HG02798 (cell line): ENCODE results near the gene CTDSP2.
"Not testable (repeated sequence)": the region's sequence is repeated elsewhere in the genome, so short reads cannot be mapped to it uniquely, and the experiment has no call there.

ENCODE experiments used
- ATAC-seq: cut with Tn5 transposase; IDR thresholded peaks from one replicate; pipeline ENCODE4 v1.9.1; 2021; ENCODE audit warnings: mild to moderate bottlenecking; ENCODE audit not compliant: unreplicated experiment, poor library complexity

Gene CTDSP2

DNA sequence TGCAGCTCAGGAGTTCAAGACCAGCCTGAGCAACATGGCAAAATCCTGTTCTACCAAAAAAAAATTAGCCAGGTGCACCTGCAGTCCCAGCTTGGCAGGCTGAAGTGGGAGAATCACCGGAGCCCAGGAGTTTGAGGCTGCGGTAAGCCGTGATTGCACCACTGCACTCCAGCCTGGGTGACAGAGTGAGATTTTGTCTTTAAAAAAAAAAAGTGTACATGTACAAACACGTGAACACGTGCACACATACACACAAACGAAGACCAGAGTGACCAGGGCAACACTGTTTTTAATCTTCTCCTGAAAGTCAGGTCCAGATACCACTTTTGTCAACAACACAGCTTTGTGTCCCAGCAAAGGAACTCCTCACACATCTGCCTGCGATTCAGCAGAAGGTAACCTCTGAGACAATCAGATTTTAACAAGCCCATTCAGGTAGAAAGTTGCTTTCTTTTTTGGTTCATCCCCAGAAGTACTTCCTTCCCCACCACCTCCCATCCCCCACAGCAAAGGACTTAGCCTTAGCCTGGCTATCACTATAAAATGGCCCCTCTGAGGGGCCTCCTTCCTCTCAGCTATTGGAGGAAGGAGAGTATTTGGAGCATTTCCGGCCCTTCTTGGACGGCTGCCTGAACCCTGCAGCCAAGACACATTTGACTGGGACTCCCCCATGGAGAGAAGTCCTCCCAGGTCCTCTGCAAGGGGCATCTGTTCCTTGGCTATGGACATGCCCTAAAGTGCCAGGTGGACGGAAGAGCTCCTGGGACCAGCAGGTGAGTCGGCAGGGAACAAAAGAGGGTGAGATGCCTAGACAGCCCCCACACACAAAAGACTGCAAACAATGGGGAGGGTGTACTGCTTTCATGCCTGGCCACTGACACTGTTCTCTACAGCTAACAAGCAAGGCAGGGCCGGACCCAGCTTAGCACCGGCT lies 9.8 kb downstream of the CTDSP2 start:
- peak; percentile 55 for ATAC-seq

DNA sequence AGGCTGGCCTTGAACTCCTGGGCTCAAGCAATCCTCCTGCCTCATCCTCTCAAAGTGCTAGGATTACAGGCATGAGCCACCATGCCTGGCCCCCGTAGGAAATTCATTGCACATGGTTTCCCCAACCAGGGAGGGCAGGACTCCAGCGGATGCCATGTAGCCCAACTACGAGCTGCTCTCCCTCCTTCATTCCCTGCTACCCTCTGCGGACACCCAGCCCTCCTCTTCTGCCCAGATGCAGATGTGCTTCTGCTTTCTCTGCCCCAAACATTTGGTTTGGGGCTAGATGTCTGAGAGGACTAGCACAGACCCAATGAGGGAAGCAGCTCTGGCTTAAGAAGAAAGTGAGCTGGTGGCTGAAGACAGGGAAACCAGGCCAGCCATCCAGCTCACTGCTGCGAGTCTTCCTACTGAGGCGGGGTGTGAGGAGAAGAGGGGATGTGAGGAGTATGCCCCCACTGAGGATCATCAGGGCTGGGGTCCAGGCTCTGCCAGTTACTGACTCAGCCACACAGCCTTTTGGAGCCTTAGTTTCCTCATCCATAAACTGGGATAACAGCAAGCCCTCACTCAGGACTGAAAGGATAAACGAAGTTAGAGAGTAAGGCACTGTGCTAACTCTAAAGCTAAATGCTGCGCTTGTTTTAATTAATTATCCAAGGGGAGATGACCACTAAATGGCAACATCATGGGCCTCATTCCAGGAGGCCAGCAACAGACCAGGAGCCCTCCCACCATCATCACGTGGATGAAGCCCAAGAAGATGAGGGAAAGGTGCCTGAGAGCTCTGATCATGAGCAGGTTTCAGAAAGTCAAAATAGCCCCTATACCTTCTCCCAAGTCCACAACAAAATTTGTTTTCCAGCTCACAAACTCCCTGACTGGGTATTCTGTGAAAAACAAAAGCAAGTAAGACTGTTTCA lies 10.9 kb downstream of the CTDSP2 start:
- no peak for ATAC-seq

DNA sequence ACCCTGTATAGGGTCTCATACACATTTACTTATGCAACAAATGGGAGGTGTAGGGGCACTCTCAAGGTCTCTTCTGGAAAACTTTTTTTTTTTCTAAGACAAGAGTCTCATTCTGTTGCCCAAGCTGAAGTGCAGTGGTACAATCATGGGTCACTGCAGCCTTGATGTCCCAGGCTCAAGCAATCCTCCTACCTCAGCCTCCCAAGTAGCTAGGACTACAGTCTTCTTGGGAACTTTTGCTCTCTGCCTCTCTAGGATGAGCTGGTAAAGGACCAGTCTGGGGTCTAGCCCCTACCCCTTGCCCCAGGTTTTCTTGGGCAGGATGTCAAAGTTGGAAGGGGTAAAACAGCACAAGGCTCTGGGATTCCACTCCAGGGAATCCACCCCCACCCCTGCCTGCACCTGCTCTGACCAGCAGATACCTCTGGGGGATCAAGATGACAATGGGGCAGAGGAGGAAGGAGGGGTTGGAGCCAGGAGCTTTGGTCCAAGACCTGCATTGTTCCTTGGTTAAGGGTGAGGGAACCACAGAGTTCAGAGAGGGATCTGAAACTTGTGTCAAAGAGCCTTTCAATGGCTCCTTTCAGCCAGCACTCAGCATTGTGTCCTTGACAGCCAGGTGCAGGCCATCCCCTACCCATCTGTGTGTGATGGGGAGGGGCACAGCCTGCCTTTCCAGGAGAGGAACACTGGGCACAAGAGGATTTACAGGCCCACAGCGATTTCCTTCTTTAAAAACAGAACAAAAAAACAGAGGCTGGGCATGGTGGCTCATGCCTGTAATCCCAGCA lies 12.2 kb downstream of the CTDSP2 start:
- ATAC-seq: no peak

DNA sequence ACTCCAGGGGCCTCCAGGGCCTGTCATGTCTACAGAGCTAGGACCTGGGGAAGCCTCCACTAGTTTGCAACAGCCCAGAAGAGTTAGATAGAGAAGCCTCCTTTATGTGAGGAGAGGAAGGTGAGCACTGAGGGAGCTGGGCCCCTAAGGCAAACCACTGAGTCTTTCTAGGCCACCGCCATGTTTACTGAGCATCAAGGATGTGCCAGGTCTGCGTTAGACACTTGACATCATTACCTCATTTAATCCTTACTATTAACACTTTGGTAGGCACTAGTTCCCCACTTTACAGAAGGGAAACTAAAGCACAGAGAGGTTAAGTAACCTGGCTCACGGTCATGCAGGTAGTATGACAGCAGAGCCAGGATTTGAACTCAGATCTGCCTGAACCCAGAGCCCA lies 12.9 kb downstream of the CTDSP2 start:
- ATAC-seq: no peak

DNA sequence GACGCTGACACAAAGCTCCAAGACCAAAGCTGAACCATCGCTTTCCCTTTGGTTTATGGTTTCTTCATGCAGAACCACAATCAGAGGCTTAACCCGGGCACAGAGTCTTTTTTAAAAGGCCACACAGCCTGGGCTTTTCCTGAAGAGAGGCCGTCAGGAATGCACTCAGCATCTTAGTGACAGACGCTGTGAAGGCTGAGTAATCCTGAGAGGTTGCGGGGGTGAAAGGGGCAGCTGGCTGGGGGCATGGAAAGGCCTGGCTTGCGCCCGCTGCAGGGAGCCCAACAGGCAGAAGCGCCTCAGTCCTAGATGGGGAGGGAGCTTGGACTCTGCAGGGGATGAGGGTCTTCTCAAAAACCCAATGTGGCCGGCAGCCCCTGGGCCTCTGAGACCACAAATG lies 13.6 kb downstream of the CTDSP2 start:
- no peak for ATAC-seq

DNA sequence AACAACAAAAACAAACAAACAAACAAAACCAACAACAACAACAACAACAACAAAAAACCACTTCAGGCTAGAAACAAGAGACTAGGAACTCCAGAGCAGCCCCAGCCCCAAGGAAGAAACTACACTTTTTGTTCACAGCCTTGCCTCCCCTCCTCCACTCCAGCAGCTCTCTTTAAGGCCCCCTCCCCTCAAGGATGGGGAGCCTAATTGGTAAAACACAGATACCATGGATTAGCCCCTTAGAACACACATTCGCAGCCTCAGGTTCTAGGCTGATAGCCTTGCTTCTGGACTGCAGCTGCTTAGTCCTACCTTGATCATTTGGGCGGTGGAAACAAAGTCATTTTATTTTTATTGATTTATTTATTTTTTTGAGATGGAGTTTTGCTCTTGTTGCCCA lies 16.1 kb downstream of the CTDSP2 start:
- no peak for ATAC-seq

DNA sequence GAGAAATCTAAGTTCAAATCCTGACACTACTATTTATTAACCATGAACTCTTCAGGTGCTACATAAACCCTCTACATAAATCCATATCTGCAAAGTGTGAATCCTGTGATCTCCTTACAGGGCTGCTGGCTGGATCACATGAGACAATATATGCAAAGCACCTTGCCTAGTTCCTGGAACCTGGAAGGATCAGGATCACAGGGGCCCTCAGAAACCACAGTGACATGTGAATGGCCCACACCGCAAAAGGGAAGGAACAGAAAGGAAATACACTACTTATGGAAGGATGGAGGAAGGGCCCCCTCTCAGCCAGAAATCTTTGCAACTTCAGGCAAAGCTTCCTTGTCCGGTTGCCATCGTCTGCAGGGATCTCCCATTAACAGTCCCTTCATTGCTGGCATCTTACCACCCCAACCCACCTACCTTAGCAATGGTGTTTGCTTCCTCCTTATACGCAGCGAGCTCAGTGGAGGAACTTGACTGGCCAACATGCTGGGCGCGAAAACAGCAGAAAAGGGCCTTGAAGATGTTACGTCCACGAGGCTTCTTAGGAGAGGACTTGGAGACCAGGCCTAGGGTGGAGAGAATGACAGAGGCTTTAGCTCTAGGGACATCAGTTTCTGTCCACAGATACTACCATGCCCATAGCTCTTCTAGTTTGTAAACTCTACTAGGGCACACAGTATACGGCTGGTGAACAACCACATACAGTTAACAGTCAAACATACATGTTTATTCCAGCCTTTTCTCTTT lies 17.3 kb downstream of the CTDSP2 start:
- ATAC-seq: no peak

DNA sequence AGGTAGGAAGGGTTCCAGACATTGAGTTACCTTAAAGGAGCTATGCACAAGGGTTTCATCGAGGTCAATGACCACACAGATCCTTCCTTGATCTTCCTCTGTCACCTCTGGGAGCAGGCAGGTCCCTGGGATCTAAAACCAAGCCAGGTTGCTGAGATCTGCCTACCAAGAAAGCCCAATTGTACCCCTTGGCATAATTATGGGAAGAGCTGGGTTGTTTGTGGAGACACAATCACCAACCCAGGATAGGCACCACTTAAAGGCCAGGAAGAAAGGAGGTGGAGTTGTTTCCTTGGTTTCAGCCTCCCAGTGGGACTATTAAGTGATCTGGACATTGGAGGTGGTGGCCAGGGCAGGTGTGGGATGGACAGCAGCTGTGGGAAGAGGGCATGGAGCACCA lies 19.6 kb downstream of the CTDSP2 start:
- ATAC-seq: no peak

DNA sequence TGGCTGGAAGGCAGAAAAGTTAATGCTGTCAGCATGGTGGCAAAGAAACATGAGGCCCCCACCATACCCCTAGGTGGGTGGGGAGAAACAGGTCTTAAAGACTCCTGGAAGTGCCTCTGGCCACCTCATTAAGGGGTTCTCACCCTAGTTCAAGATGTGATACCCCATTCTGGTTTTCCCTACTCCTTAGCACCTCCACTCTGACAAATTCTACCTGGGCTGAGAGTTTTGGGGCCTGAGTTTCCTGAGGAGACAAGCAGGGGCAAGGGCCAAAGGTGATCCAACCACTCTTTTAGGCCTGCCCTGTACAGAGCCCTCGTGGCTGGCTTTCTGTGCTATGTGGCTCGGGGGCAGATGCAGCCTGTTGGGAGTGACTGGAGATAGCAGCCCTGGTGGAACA lies 20.1 kb downstream of the CTDSP2 start:
- no peak for ATAC-seq

DNA sequence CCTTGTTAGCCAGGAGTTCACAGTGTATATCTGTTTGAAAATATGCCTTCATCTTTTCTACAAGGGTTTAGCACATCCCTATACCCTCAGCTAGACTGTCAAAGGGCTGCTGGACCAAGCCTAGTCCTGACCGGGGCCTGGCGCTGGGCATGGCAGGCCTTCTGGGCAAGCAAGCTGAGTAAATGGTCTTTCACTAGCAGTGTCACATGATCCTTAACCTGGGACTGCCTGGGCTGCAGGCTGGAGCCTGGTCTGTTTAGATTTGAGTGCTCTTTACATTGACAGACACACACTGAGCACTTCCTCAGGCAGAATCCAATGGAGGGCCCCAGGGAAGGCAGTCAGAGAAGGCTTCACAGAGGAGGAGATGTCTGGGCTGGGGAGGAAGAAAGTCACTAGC lies 21.1 kb downstream of the CTDSP2 start:
- no peak for ATAC-seq

DNA sequence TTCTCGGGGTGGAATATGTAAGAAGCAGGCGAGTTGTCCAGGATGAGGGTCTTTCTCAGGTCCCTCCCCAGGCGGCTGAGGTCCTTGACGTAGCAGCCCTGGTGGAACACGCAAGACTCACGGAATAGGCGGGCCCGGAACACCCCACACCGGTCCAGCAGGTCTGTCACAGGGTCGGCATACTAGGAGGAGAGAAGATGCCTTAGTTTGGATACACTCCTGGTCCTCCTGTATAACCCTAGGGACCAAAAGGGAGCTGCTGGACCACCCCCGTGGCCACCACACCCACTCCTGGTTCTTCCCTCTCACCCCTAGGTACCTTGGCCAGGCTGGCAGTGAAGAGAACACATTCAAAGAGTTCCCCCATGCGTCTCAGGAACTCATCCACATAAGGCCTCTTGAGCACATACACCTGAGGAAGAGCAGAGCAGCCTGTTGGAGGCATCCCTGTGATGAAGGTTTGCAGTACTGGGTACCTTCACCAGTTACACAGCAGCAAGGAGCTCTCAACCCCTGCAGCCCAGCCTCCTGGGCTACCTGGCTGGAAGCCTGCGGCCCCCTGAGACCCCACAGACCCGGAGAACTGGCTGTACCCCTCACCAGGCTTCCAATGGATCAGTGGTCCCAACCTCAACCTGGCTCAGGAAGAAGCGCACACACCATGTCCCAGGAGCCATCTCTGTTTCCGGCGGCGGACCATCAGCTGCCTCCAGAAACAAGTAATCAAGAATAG lies 22.5 kb downstream of the CTDSP2 start:
- ATAC-seq: no peak

DNA sequence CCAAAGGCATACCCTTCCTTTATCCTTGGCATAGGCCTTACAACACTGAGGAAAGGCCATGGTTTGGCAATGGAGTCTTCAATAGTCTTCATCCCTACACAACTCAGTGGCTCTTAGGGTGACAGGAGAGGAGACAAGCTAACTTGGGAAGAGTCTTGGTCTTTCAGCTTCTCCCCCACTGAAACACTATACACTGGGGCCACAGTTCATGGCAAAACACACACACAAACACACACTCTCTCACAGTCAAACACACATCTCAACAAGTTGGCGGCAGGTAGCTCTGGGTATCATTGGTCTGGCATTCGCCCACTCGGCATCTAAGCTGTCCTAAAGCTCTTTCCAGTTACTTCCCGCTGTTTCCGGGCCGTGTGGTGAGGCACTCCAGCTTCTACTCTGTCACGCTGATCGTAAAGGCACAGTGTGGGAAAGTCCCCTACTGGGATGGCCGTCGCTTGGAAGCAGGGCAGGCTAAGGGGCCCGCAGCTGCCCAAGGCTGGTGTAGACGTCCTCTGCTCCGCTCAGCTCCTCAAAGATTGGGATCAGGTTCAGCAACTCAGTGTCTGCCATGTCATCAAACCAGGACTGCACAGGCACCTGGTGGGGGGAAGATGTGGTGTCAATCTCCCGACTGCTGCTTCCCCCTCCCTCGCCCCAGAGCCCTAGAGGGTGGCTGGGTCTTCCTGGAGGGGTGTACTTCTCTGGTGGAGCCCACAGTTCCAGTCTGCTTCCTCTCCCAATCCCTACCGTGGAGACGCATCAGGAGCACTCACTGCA lies 23.2 kb downstream of the CTDSP2 start:
- no peak for ATAC-seq

DNA sequence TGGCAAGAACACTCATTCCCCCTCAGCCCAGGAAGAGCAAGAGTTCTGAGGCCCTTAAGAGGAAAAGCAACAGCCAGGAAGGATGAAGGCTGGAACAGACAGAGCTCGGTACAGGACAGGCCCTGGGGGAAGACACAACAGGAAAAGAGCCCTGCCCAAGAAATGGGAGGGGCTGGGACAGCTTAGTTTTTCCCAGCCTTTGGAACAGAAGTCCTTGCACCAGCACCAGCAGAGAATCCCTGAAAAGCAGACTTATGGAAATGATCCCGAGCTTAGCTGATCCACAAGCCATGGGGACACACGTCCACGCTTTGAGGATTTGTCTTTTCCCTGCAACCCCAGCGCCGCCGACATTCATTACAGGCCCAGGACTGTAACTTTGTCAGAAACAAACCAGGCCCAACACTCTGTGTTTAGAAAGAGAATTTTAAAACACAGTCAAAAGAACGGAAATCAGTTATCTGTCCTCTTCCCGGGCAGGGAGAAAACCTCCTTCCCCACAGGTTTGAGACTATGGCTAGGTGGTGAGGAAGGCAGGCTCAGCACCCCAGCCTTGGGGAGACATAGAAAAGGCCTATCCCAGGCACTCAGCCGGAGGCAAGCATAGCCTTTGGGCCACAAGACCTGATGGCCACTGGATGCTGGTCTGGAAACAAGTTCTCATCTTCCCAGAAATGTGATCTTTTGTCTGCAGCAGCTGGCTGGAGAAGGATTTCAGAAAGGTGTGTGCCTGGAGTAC lies 24.0 kb downstream of the CTDSP2 start:
- ATAC-seq: no peak

DNA sequence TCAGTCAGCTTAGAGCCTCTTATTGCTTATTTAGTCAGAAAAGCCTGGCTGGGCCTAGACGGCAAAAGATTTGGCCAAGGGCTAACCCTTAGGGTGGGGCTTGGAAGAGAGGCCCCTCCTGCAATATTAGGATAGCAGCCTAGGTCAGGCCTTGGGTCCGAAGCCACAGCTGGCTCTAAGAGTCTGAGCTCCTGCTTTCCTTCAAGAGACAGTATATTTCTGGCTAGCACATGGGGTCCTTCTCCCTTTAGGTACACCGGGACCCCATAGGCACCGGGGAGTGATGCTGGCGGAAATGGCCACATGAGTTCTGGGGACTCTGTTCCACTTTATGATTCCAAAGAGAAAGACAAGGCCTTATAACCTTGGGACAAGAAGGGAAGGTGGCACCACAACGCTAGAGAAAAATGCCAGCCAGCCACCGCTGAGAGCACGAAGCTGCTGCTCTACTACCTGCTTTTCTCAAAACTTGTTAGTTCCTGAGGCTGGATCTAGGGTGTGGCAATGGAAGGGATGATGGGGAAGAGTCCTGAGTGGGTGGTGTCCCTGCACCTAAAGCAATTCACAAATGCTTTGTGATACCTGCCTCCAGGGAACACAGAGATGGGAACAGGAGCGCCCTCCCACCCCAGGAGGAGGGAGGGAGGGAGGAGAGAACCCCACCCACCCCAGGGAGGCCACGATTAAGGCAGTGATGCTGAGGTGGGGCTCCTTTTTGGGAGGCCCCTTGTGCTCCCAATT lies 24.9 kb downstream of the CTDSP2 start:
- ATAC-seq: no peak

DNA sequence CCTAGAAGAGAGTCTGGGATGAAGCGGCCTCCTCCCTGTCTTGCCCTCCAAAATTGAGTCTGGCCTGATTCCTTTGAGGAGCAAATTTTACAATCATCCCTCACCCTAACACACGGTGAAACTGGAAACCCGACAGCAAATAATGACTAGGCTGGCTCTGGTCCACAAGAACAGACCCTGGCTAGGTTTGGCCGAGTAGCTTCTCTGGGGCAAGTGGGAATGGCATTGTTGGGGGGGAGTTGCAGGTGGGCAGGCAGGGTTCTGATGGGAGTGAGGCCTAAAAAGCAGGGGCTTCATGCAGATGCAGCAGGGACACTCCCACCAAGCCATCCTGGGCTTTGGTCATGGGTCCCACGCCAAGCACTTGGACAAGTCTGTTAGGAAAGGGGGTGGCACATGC lies 25.5 kb downstream of the CTDSP2 start:
- not testable (repeated sequence) for ATAC-seq

DNA sequence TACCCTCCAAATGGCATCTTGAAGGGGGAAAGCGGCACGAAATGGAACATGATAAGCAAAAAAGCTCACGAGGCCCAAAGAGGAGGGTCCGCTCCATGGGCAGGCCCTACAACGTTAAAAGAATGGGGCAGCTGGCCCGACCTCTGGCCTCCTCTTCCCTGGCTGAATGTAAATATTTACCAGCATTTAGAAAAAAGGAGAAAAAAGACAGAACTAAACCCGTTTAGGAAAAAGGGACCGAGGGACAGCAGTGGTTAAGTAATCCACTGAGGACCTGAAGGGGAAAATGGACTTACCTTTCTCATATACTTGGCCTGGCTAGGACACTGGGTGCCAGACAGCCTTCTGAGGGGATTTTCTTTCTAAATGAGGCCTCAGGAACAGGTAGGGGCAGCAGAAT lies 26.4 kb downstream of the CTDSP2 start:
- not testable (repeated sequence) for ATAC-seq

DNA sequence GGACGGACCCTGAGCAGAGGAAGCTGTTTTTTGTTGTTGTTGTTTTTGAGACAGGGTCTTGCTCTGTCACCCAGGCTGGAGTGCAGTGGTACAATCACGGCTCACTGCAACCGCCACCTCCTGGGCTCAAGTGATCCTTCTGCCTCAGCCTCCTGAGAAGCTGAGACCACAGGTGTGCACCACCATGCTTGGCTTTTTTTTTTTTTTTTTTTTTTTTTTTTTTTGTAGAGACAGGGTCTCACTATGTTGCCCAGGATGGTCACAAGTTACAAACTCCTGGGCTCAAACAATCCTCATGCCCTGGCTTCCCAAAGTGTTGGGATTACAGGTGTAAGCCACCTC lies 28.6 kb downstream of the CTDSP2 start:
- ATAC-seq: not testable (repeated sequence)
